ENCODE measurements around the gene SLC35A3.

The SLC35A3 gene

GRCh38 chr1:99992044-99992722 is 22.4 kb downstream of the SLC35A3 start:
- Histone ChIP-seq H3K9me3 (peaks cover 5% of the 10 kb centered on the region), H3K27me3 (no peaks in the 10 kb centered on the region), H3K4me1 (ENCODE audit: control insufficient read depth in 1 of 2, insufficient read depth in 1 of 2, low read depth in 1 of 2, low read length in 1 of 2) (no peaks in the 10 kb centered on the region), H3K36me3 (no peaks in the 10 kb centered on the region), H3K4me3 (ENCODE audit: low read depth in 1 of 2, low read length in 1 of 2) (no peak overlapping the region), H3K27ac (no peak overlapping the region)
- TF ChIP-seq, protein P1, sequence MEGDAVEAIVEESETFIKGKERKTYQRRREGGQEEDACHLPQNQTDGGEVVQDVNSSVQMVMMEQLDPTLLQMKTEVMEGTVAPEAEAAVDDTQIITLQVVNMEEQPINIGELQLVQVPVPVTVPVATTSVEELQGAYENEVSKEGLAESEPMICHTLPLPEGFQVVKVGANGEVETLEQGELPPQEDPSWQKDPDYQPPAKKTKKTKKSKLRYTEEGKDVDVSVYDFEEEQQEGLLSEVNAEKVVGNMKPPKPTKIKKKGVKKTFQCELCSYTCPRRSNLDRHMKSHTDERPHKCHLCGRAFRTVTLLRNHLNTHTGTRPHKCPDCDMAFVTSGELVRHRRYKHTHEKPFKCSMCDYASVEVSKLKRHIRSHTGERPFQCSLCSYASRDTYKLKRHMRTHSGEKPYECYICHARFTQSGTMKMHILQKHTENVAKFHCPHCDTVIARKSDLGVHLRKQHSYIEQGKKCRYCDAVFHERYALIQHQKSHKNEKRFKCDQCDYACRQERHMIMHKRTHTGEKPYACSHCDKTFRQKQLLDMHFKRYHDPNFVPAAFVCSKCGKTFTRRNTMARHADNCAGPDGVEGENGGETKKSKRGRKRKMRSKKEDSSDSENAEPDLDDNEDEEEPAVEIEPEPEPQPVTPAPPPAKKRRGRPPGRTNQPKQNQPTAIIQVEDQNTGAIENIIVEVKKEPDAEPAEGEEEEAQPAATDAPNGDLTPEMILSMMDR (IDR thresholded peaks at IDR 0.05) = no peak

- TF ChIP-seq, protein P1 (IDR thresholded peaks at IDR 0.05) = no peak
- Histone ChIP-seq H3K4me1 (ENCODE audit: control insufficient read depth in 1 of 2, insufficient read depth in 1 of 2, low read depth in 1 of 2, low read length in 1 of 2) (no peaks in the 10 kb centered on the region), H3K27ac (no peak overlapping the region), H3K4me3 (ENCODE audit: low read depth in 1 of 2, low read length in 1 of 2) (no peak overlapping the region), H3K36me3 (no peaks in the 10 kb centered on the region), H3K27me3 (no peaks in the 10 kb centered on the region), H3K9me3 (peaks cover 5% of the 10 kb centered on the region)
Observed at GRCh38 chr1:99992760-99993467, 23.1 kb downstream of the SLC35A3 start.

- Histone ChIP-seq H3K27ac (no peak overlapping the region), H3K36me3 (no peaks in the 10 kb centered on the region), H3K9me3 (peaks cover 5% of the 10 kb centered on the region), H3K4me3 (ENCODE audit: low read depth in 1 of 2, low read length in 1 of 2) (no peak overlapping the region), H3K4me1 (ENCODE audit: control insufficient read depth in 1 of 2, insufficient read depth in 1 of 2, low read depth in 1 of 2, low read length in 1 of 2) (no peaks in the 10 kb centered on the region), H3K27me3 (no peaks in the 10 kb centered on the region)
- TF ChIP-seq, protein P1 (IDR thresholded peaks at IDR 0.05) = no peak
Observed at GRCh38 chr1:99993468-99993845, 23.7 kb downstream of the SLC35A3 start.

DNA sequence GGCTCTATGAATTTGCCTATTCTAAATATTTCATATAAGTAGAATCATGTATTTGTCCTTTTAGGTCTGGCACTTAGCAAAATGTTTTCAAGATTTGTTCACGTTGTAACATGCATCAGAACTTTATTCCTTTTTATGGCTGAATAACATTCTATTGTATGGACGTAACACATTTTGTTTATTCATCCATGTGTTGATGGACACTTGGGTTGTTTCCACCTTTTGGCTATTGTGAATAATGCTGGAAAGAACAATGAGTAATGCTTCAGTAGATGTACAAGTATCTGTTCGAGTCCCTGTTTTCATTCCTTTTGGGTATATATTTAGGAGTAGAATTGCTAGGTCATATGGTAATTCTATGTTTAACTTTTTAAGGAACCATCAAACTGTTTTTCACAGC is 24.7 kb downstream of the SLC35A3 start:
- H3K27me3 ChIP-seq = no peaks in the 10 kb centered on the region
- peaks cover 5% of the 10 kb centered on the region for H3K9me3 ChIP-seq
- H3K4me1 ChIP-seq (ENCODE audit: control insufficient read depth in 1 of 2, insufficient read depth in 1 of 2, low read depth in 1 of 2, low read length in 1 of 2) = no peaks in the 10 kb centered on the region
- TF ChIP-seq, protein P1 (IDR thresholded peaks at IDR 0.05) = no peak
- no peak overlapping the region for H3K4me3 ChIP-seq (ENCODE audit: low read depth in 1 of 2, low read length in 1 of 2)
- no peaks in the 10 kb centered on the region for H3K36me3 ChIP-seq
- H3K27ac ChIP-seq = no peak overlapping the region

- Histone ChIP-seq H3K27me3 (no peaks in the 10 kb centered on the region), H3K9me3 (no peaks in the 10 kb centered on the region), H3K4me1 (ENCODE audit: control insufficient read depth in 1 of 2, insufficient read depth in 1 of 2, low read depth in 1 of 2, low read length in 1 of 2) (no peaks in the 10 kb centered on the region), H3K36me3 (no peaks in the 10 kb centered on the region), H3K27ac (no peak overlapping the region), H3K4me3 (ENCODE audit: low read depth in 1 of 2, low read length in 1 of 2) (no peak overlapping the region)
- TF ChIP-seq, protein P1 (IDR thresholded peaks at IDR 0.05) = no peak
Observed at GRCh38 chr1:99996951-99997350, 27.2 kb downstream of the SLC35A3 start.
